IMR-90 (cell line): ENCODE results near the gene GABRP. TPM values are rescaled to one million over a fixed set of nuclear protein-coding genes. Genes with fewer than 3 reads are reported as not detected.

ENCODE experiments used
- ATAC-seq: fragments of 200-7000 bp; cut with Tn5 transposase; 2 replicates; pipeline ENCODE4 v1.9.1; 2020; ENCODE audit warnings: low read depth, mild to moderate bottlenecking, moderate library complexity
- BruUV-seq: library from RNA; stranded (reverse); fragments of 400-500 nt; replicated peaks from 2 replicates; lab custom pipeline; 2021; lab: Mats Ljungman, UMichigan
- CTCF ChIA-PET: fragments of 300-600 bp; formaldehyde crosslinking; extraction: SDS; loops from one replicate; lab custom pipeline; 2021; ENCODE audit warnings: antibody characterized with exemption; lab: Yijun Ruan, JAX
- POLR2A ChIA-PET: fragments of 300-600 bp; sonication (Branson Sonifier 250); formaldehyde crosslinking; loops from one replicate; lab custom pipeline; 2022; ENCODE audit warnings: antibody characterized with exemption; ENCODE audit not compliant: unreplicated experiment; lab: Charles Lee
- DNase-seq: peaks from one replicate; pipeline ENCODE4 v3.0.0; 2013
- H2AFZ ChIP-seq: replicated peaks from 2 replicates; pipeline ENCODE3; 2013; ENCODE audit warnings: low read length, mild to moderate bottlenecking; ENCODE audit not compliant: poor library complexity
- H2AK5ac ChIP-seq: 2 replicates; pipeline ENCODE4 v1.6.1; 2013; ENCODE audit warnings: low read depth, low read length, inconsistent platforms
- H2AK9ac ChIP-seq: replicated peaks from 2 replicates; pipeline ENCODE3; 2013; ENCODE audit warnings: mild to moderate bottlenecking, low read depth, low read length, moderate library complexity; ENCODE audit not compliant: poor library complexity
- H2BK120ac ChIP-seq: 2 replicates; pipeline ENCODE4 v1.6.1; 2013; ENCODE audit warnings: low read depth, low read length, inconsistent platforms
- H2BK15ac ChIP-seq: 3 replicates; pipeline ENCODE4 v1.6.1; 2013; ENCODE audit warnings: low read depth, low read length, inconsistent platforms
- H2BK20ac ChIP-seq: 2 replicates; pipeline ENCODE4 v1.6.1; 2013; ENCODE audit warnings: low read depth, mild to moderate bottlenecking, inconsistent platforms, low read length, moderate library complexity
- H2BK5ac ChIP-seq: 2 replicates; pipeline ENCODE4 v1.6.1; 2013; ENCODE audit warnings: mild to moderate bottlenecking, low read depth, low read length, inconsistent platforms; ENCODE audit not compliant: poor library complexity, severe bottlenecking
- H3K14ac ChIP-seq: replicated peaks from 2 replicates; pipeline ENCODE4 v1.6.1; 2013; ENCODE audit warnings: low read depth, low read length, inconsistent platforms
- H3K18ac ChIP-seq: 2 replicates; pipeline ENCODE4 v1.6.1; 2013; ENCODE audit warnings: low read depth, low read length, control low read depth
- H3K23ac ChIP-seq: 2 replicates; pipeline ENCODE4 v1.6.1; 2013; ENCODE audit warnings: low read depth, low read length, inconsistent platforms
- H3K27ac ChIP-seq: 2 replicates; pipeline ENCODE4 v1.5.1; 2013; ENCODE audit warnings: mild to moderate bottlenecking, control low read depth, low read length; ENCODE audit not compliant: insufficient read depth
- H3K27me3 ChIP-seq: 2 replicates; pipeline ENCODE4 v1.6.1; 2013; ENCODE audit warnings: low read length; ENCODE audit not compliant: control insufficient read depth, insufficient read depth
- H3K36me3 ChIP-seq: 2 replicates; pipeline ENCODE4 v1.6.1; 2013; ENCODE audit warnings: low read length, mixed read lengths; ENCODE audit not compliant: control insufficient read depth, insufficient read depth
- H3K4ac ChIP-seq: 2 replicates; pipeline ENCODE4 v1.6.1; 2013; ENCODE audit warnings: low read depth, low read length, inconsistent platforms
- H3K4me1 ChIP-seq: 2 replicates; pipeline ENCODE4 v1.6.1; 2013; ENCODE audit warnings: low read length, mixed read lengths; ENCODE audit not compliant: control insufficient read depth, insufficient read depth
- H3K4me2 ChIP-seq: 2 replicates; pipeline ENCODE4 v1.6.1; 2013; ENCODE audit warnings: low read depth, mild to moderate bottlenecking, control low read depth, low read length, moderate library complexity
- H3K4me3 ChIP-seq: 2 replicates; pipeline ENCODE4 v1.5.1; 2013; ENCODE audit warnings: low read depth, mild to moderate bottlenecking, control low read depth, low read length, moderate library complexity; ENCODE audit not compliant: insufficient read depth
- H3K56ac ChIP-seq: 2 replicates; pipeline ENCODE4 v1.6.1; 2013; ENCODE audit warnings: low read length, inconsistent platforms; ENCODE audit not compliant: insufficient read depth; ENCODE audit errors: extremely low read depth
- H3K79me1 ChIP-seq, 2 experiments: 2 replicates each; pipeline ENCODE4 v1.6.1; 2013; ENCODE audit warnings: low read length in 2 of 2, inconsistent platforms in 1 of 2, low read depth in 1 of 2
- H3K9ac ChIP-seq: 2 replicates; pipeline ENCODE4 v1.6.1; 2013; ENCODE audit warnings: low read depth, low read length, control low read depth
- H3K9me1 ChIP-seq: 2 replicates; pipeline ENCODE4 v1.6.1; 2013; ENCODE audit warnings: low read length, inconsistent platforms; ENCODE audit not compliant: insufficient read depth
- H3K9me3 ChIP-seq: 2 replicates; pipeline ENCODE4 v1.6.1; 2013; ENCODE audit warnings: low read length; ENCODE audit not compliant: control insufficient read depth, insufficient read depth
- H4K20me1 ChIP-seq: 2 replicates; pipeline ENCODE4 v1.6.1; 2013; ENCODE audit warnings: low read length, inconsistent platforms; ENCODE audit not compliant: insufficient read depth
- H4K5ac ChIP-seq: 2 replicates; pipeline ENCODE4 v1.6.1; 2013; ENCODE audit warnings: mild to moderate bottlenecking, low read depth, low read length, control low read depth
- H4K8ac ChIP-seq, 2 experiments: 2 replicates each; pipeline ENCODE4 v1.6.1; 2013; ENCODE audit warnings: low read depth in 2 of 2, low read length in 2 of 2, control low read depth in 1 of 2, inconsistent platforms in 1 of 2
- H4K91ac ChIP-seq: 2 replicates; pipeline ENCODE4 v1.6.1; 2013; ENCODE audit warnings: low read depth, low read length, inconsistent platforms; ENCODE audit not compliant: insufficient read depth
- BHLHE40 ChIP-seq: fragments of 150-350 bp; IDR thresholded peaks from 2 replicates; pipeline ENCODE4 v1.6.1; 2016; ENCODE audit warnings: mild to moderate bottlenecking, low read depth, low read length
- CEBPB ChIP-seq: IDR thresholded peaks from 2 replicates; pipeline ENCODE4 v1.6.1; 2012; ENCODE audit warnings: low read depth, low read length, improper control_type of control experiment
- CHD1 ChIP-seq: IDR thresholded peaks from 2 replicates; pipeline ENCODE4 v1.6.1; 2012; ENCODE audit warnings: low read depth, low read length, improper control_type of control experiment
- FOS ChIP-seq: fragments of 150-350 bp; IDR thresholded peaks from 2 replicates; pipeline ENCODE4 v1.6.1; 2016; ENCODE audit warnings: low read depth, low read length
- POLR2A ChIP-seq: IDR thresholded peaks from 2 replicates; pipeline ENCODE4 v1.6.1; 2012; ENCODE audit warnings: mild to moderate bottlenecking, low read depth, low read length
- SMC3 ChIP-seq: fragments of 150-350 bp; IDR thresholded peaks from 2 replicates; pipeline ENCODE4 v1.6.1; 2016; ENCODE audit warnings: low read depth, mild to moderate bottlenecking, antibody characterized with exemption, low read length, moderate library complexity
- WGBS, 2 experiments: methylation state at CpG; one replicate each; pipeline versions ENCODE4 v1.1.5 to v1.1.7; 2013; ENCODE audit warnings: missing lambda C conversion rate in 2 of 2; ENCODE audit not compliant: insufficient read length in 1 of 2; ENCODE audit errors: extremely low coverage in 2 of 2; 5-methylcytosine and 5-hydroxymethylcytosine counted together
- dilution Hi-C: fragments of 300-500 bp; cut with HindIII; formaldehyde crosslinking; loops from one replicate; pipeline ENCODE4 v1.14.3; 2018; ENCODE audit warnings: low sequenced_read_pairs; ENCODE audit not compliant: unreplicated experiment
- in situ Hi-C: fragments of 300-500 bp; cut with MboI; formaldehyde crosslinking; loops from 3 replicates; pipeline ENCODE4 v1.14.3; 2019; ENCODE audit warnings: low sequenced_read_pairs, inconsistent platforms, mixed read lengths
- intact Hi-C: fragments of 100-400 bp; cut with micrococcal nuclease; formaldehyde crosslinking; loops from 2 replicates; pipeline ENCODE4 v1.10.0; 2022
- polyA plus RNA-seq, 3 experiments: library from polyadenylated mRNA; depleted of rRNA; stranded (reverse); fragments of >200 nt; gene quantifications; 2 replicates each; pipeline ENCODE4 v1.2.3, GENCODE V29; 2012; ENCODE audit warnings: low replicate concordance in 1 of 3
- total RNA-seq: library from RNA; depleted of rRNA; stranded (reverse); fragments of >200 nt; gene quantifications from 2 replicates; pipeline ENCODE4 v1.2.3, GENCODE V29; 2012

GABRP gene
- total and polyA plus RNA-seq, 2 of the 4 experiments (the other 2 are of a cell fraction) = not detected

DNA sequence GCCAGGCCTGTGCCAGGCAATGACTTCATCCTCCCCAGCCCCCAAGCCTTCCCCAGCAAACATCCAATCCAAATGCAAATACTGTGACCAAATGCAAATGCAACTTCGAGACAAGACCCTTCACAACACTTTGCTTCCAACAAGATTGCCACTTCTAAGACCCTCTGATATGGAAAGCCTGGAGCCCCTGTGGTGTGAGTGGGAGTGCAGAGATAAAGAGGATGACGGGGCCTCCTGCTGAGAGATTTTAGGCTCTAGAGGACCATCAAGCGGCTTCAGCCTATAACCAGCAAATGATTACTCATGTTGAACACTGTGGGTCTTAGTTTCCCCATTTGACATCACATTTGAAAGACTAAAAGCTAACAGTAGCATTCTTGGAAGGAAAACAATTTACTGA lies 46.6 kb upstream of the GABRP start:
- no peak overlapping the region for H2AK9ac ChIP-seq

More for the DNA sequence above, 46.6 kb upstream of the GABRP start:
- DNase-seq (no peak), ATAC-seq (no peak)
- in situ Hi-C loops = no loop called here
- Histone ChIP-seq H3K4ac (no peak overlapping the region), H4K8ac (no peak overlapping the region), H3K4me1 (no peaks in the 10 kb centered on the region), H3K9me1 (no peaks in the 10 kb centered on the region), H3K36me3 (no peaks in the 10 kb centered on the region), H3K18ac (no peak overlapping the region), H2BK120ac (no peak overlapping the region), H3K79me1 (no peaks in the 10 kb centered on the region), H3K4me2 (no peak overlapping the region), H4K20me1 (no peaks in the 10 kb centered on the region), H3K9me3 (no peaks in the 10 kb centered on the region), H3K14ac (no peak overlapping the region), H2BK5ac (no peak overlapping the region), H3K23ac (no peak overlapping the region), H2BK20ac (no peak overlapping the region), H2AFZ (no peak overlapping the region), H4K91ac (no peak overlapping the region), H3K56ac (no peak overlapping the region), H3K27me3 (peaks cover 2% of the 10 kb centered on the region; the same call in 1 of the 2 replicates), H3K9ac (no peak overlapping the region), H2AK5ac (no peak overlapping the region), H2BK15ac (no peak overlapping the region), H3K27ac (no peak overlapping the region), H3K4me3 (no peak overlapping the region), H4K5ac (no peak overlapping the region)
- TF ChIP-seq CEBPB (no peak), CHD1 (no peak), POLR2A (no peak), SMC3 (no peak), BHLHE40 (no peak), FOS (no peak)
- ChIA-PET CTCF (no interaction called here), POLR2A (no interaction called here)
- intact Hi-C loops = no loop called here
- WGBS, 2 experiments = no CpG with 5 or more reads among the region's 3 CpGs
- BruUV-seq = no TSS peak
- dilution Hi-C loops = no loop called here
